HepG2 (cell line): ENCODE results near the gene SRD5A3. TPM values are rescaled to one million over a fixed set of nuclear protein-coding genes. Genes with fewer than 3 reads are reported as not detected.
A peak's percentile ranks its signal among the peaks of the same experiment; 100 is the strongest.

Source experiments
- KLF13 ChIP-seq: sonication (generic); formaldehyde crosslinking; IDR thresholded peaks from 2 replicates; pipeline ENCODE4 v1.4.0; 2020; ENCODE audit warnings: mild to moderate bottlenecking, missing genetic modification reagents
- MTA3 ChIP-seq: sonication (generic); formaldehyde crosslinking; IDR thresholded peaks from 2 replicates; pipeline ENCODE4 v1.4.0; 2020; ENCODE audit warnings: missing genetic modification reagents
- MTF2 ChIP-seq: sonication (generic); formaldehyde crosslinking; IDR thresholded peaks from 2 replicates; pipeline ENCODE4 v1.5.0; 2020; ENCODE audit warnings: missing genetic modification reagents, borderline replicate concordance
- MZF1 ChIP-seq: sonication (generic); formaldehyde crosslinking; IDR thresholded peaks from 2 replicates; pipeline ENCODE4 v1.8.1; 2023; ENCODE audit warnings: mild to moderate bottlenecking, missing genetic modification reagents, borderline replicate concordance
- NONO ChIP-seq, 2 experiments: fragments of 450-650 bp in 1 of 2; sonication (generic) in 1 of 2; formaldehyde crosslinking in 1 of 2; IDR thresholded peaks in 1 of 2; conservative IDR thresholded peaks in 1 of 2; 2 replicates each; pipeline versions ENCODE4 v1.6.1 to v1.8.0; 2017 to 2022; ENCODE audit warnings: mild to moderate bottlenecking in 1 of 2, missing genetic modification reagents in 1 of 2, moderate library complexity in 1 of 2
- ONECUT2 ChIP-seq: sonication (generic); formaldehyde crosslinking; IDR thresholded peaks from 2 replicates; pipeline ENCODE4 v1.4.0; 2020; ENCODE audit warnings: missing genetic modification reagents
- PHB2 ChIP-seq: fragments of 450-650 bp; IDR thresholded peaks from 2 replicates; pipeline ENCODE4 v1.6.1; 2018; ENCODE audit not compliant: partially characterized antibody
- RBFOX2 ChIP-seq: fragments of 200-400 bp; formaldehyde crosslinking; IDR thresholded peaks from 2 replicates; pipeline ENCODE4 v1.6.1; 2017; ENCODE audit warnings: low read depth, mild to moderate bottlenecking, low read length
- ZBTB20 ChIP-seq: sonication (generic); formaldehyde crosslinking; IDR thresholded peaks from 2 replicates; pipeline ENCODE4 v1.8.1; 2023; ENCODE audit warnings: missing genetic modification reagents, low read depth, mild to moderate bottlenecking, borderline replicate concordance
- ZNF746 ChIP-seq: sonication (generic); formaldehyde crosslinking; IDR thresholded peaks from 2 replicates; pipeline ENCODE4 v1.8.0; 2022; ENCODE audit warnings: mild to moderate bottlenecking, missing genetic modification reagents
- polyA plus RNA-seq, 8 experiments: library from polyadenylated mRNA; depleted of rRNA in 3 of 8; stranded (reverse) in 7 of 8; unstranded in 1 of 8; fragments of >200 nt; fragmentation: Illumina TruSeq in 4 of 8; extraction: Trizol in 4 of 8; gene quantifications; 2 replicates each; pipeline versions ENCODE4 v1.2.1 to v1.2.3, GENCODE V29; 2011 to 2016; ENCODE audit warnings: low read depth in 4 of 8, missing spikeins in 1 of 8, mixed read lengths in 1 of 8; ENCODE audit not compliant: insufficient read depth in 1 of 8
- total RNA-seq, 5 experiments: library from RNA; depleted of rRNA; stranded (reverse); fragments of >200 nt; fragmentation: Illumina TruSeq; extraction: Trizol; gene quantifications; 2 replicates each; pipeline ENCODE4 v1.2.3, GENCODE V29; 2016; ENCODE audit warnings: low read depth in 1 of 5
- TF ChIP-seq, protein P1 (sequence below): sonication (generic); formaldehyde crosslinking; IDR thresholded peaks from 2 replicates; pipeline ENCODE4 v1.5.1; 2020; ENCODE audit warnings: mild to moderate bottlenecking, missing genetic modification reagents, borderline replicate concordance
- TF ChIP-seq, protein P2 (sequence below), 2 experiments: sonication (generic) in 1 of 2; formaldehyde crosslinking in 1 of 2; IDR thresholded peaks; 2 replicates each; pipeline versions ENCODE4 v1.4.0 to v1.6.1; 2018 to 2020; ENCODE audit warnings: missing genetic modification reagents in 2 of 2, borderline replicate concordance in 1 of 2, low read depth in 1 of 2, mild to moderate bottlenecking in 1 of 2, missing biosample characterization in 1 of 2
- TF ChIP-seq, protein P3 (sequence below): sonication (generic); formaldehyde crosslinking; IDR thresholded peaks from 2 replicates; pipeline ENCODE4 v1.4.0; 2020; ENCODE audit warnings: low read depth, missing genetic modification reagents
- TF ChIP-seq, protein P4 (sequence below): sonication (generic); formaldehyde crosslinking; IDR thresholded peaks from 2 replicates; pipeline ENCODE4 v1.8.0; 2022; ENCODE audit warnings: missing genetic modification reagents, mild to moderate bottlenecking, borderline replicate concordance

Gene SRD5A3
- total and polyA plus RNA-seq, 2 of the 13 experiments (the other 11 are each of a cell fraction or from before 2014, with no cell fraction given) = 12.4 to 18.4 TPM

DNA sequence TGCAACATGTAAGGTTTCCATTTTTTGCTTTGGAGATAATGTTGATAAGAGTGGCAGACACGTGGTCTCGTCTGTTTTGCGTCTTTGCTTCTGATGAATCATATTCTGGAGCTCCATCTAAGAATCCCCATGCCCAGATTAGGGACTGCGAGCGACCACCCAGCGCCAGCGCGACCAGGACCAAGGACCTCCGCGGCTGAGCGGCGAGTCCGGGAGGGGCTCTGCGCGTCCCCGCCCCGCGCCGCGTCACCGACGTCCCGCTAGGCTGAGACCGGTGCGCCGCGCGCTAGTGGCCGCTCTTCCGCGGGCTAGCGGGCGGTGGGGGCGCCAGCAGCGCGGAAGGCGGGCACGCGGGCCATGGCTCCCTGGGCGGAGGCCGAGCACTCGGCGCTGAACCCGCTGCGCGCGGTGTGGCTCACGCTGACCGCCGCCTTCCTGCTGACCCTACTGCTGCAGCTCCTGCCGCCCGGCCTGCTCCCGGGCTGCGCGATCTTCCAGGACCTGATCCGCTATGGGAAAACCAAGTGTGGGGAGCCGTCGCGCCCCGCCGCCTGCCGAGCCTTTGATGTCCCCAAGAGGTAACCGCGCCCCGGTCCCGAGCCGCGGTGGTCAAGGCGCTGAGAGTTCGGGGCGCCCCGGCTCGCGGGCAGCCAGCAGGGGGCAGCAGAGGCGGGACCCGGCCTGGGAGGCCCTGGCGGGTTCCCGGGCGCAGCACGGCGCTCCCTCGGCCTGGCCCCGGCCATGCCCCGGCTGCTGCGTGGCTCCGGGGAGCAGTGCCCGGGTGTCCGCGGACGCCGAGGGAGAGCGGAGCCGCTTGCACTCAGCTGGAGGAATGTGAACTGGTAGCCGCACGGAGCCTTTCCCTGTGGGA is at the start of gene SRD5A3 (continued):
- TF ChIP-seq, protein P1, sequence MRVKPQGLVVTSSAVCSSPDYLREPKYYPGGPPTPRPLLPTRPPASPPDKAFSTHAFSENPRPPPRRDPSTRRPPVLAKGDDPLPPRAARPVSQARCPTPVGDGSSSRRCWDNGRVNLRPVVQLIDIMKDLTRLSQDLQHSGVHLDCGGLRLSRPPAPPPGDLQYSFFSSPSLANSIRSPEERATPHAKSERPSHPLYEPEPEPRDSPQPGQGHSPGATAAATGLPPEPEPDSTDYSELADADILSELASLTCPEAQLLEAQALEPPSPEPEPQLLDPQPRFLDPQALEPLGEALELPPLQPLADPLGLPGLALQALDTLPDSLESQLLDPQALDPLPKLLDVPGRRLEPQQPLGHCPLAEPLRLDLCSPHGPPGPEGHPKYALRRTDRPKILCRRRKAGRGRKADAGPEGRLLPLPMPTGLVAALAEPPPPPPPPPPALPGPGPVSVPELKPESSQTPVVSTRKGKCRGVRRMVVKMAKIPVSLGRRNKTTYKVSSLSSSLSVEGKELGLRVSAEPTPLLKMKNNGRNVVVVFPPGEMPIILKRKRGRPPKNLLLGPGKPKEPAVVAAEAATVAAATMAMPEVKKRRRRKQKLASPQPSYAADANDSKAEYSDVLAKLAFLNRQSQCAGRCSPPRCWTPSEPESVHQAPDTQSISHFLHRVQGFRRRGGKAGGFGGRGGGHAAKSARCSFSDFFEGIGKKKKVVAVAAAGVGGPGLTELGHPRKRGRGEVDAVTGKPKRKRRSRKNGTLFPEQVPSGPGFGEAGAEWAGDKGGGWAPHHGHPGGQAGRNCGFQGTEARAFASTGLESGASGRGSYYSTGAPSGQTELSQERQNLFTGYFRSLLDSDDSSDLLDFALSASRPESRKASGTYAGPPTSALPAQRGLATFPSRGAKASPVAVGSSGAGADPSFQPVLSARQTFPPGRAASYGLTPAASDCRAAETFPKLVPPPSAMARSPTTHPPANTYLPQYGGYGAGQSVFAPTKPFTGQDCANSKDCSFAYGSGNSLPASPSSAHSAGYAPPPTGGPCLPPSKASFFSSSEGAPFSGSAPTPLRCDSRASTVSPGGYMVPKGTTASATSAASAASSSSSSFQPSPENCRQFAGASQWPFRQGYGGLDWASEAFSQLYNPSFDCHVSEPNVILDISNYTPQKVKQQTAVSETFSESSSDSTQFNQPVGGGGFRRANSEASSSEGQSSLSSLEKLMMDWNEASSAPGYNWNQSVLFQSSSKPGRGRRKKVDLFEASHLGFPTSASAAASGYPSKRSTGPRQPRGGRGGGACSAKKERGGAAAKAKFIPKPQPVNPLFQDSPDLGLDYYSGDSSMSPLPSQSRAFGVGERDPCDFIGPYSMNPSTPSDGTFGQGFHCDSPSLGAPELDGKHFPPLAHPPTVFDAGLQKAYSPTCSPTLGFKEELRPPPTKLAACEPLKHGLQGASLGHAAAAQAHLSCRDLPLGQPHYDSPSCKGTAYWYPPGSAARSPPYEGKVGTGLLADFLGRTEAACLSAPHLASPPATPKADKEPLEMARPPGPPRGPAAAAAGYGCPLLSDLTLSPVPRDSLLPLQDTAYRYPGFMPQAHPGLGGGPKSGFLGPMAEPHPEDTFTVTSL (CRISPR knock-in tag) = no peak
- TF ChIP-seq ZNF746 (CRISPR knock-in tag) = no peak
- TF ChIP-seq MTF2 = no peak; the same call in 1 of the 2 replicates
- TF ChIP-seq, protein P2, sequence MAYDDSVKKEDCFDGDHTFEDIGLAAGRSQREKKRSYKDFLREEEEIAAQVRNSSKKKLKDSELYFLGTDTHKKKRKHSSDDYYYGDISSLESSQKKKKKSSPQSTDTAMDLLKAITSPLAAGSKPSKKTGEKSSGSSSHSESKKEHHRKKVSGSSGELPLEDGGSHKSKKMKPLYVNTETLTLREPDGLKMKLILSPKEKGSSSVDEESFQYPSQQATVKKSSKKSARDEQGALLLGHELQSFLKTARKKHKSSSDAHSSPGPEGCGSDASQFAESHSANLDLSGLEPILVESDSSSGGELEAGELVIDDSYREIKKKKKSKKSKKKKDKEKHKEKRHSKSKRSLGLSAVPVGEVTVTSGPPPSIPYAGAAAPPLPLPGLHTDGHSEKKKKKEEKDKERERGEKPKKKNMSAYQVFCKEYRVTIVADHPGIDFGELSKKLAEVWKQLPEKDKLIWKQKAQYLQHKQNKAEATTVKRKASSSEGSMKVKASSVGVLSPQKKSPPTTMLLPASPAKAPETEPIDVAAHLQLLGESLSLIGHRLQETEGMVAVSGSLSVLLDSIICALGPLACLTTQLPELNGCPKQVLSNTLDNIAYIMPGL (CRISPR knock-in tag; IDR thresholded peaks at IDR 0.05; ENCODE audit: borderline replicate concordance in 1 of 2, low read depth in 1 of 2) = peak; percentile 97
- TF ChIP-seq KLF13 (CRISPR knock-in tag) = no peak
- no peak; the same call in 1 of the 2 replicates for TF ChIP-seq ONECUT2
- TF ChIP-seq MTA3 (CRISPR knock-in tag) = no peak
- no peak for TF ChIP-seq PHB2
- TF ChIP-seq, protein P3, sequence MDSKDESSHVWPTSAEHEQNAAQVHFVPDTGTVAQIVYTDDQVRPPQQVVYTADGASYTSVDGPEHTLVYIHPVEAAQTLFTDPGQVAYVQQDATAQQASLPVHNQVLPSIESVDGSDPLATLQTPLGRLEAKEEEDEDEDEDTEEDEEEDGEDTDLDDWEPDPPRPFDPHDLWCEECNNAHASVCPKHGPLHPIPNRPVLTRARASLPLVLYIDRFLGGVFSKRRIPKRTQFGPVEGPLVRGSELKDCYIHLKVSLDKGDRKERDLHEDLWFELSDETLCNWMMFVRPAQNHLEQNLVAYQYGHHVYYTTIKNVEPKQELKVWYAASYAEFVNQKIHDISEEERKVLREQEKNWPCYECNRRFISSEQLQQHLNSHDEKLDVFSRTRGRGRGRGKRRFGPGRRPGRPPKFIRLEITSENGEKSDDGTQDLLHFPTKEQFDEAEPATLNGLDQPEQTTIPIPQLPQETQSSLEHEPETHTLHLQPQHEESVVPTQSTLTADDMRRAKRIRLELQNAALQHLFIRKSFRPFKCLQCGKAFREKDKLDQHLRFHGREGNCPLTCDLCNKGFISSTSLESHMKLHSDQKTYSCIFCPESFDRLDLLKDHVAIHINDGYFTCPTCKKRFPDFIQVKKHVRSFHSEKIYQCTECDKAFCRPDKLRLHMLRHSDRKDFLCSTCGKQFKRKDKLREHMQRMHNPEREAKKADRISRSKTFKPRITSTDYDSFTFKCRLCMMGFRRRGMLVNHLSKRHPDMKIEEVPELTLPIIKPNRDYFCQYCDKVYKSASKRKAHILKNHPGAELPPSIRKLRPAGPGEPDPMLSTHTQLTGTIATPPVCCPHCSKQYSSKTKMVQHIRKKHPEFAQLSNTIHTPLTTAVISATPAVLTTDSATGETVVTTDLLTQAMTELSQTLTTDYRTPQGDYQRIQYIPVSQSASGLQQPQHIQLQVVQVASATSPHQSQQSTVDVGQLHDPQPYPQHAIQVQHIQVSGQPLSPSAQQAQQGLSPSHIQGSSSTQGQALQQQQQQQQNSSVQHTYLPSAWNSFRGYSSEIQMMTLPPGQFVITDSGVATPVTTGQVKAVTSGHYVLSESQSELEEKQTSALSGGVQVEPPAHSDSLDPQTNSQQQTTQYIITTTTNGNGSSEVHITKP (CRISPR knock-in tag) = no peak
- TF ChIP-seq, protein P4, sequence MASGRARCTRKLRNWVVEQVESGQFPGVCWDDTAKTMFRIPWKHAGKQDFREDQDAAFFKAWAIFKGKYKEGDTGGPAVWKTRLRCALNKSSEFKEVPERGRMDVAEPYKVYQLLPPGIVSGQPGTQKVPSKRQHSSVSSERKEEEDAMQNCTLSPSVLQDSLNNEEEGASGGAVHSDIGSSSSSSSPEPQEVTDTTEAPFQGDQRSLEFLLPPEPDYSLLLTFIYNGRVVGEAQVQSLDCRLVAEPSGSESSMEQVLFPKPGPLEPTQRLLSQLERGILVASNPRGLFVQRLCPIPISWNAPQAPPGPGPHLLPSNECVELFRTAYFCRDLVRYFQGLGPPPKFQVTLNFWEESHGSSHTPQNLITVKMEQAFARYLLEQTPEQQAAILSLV (CRISPR knock-in tag) = peak; percentile 88; the same call in 1 of the 2 replicates
- peak; percentile 94 for TF ChIP-seq RBFOX2
- no peak for TF ChIP-seq MZF1 (CRISPR knock-in tag)
- no peak for TF ChIP-seq NONO (IDR thresholded peaks at IDR 0.05)
- TF ChIP-seq NONO (CRISPR knock-in tag; conservative IDR thresholded peaks at IDR 0.05) = peak; percentile 66; the same call in 1 of the 2 replicates
- peak; percentile 31; the same call in 1 of the 2 replicates for TF ChIP-seq ZBTB20 (CRISPR knock-in tag)
